Activated CD8-positive, alpha-beta memory T cell treated with anti-CD3 and anti-CD28 coated beads, Interleukin-2, amount 50 U/mL, for 24 hours (primary cell): ENCODE results near the gene RAC2.

Source experiments
- DNase-seq: peaks from one replicate; pipeline ENCODE4 v3.0.0-alpha.2; 2020; ENCODE audit errors: extremely low read depth

RAC2 gene

GRCh38 chr22:37187891-37188761 is 55.9 kb downstream of the RAC2 start, which contains the start of gene C1QTNF6:
Gene C1QTNF6 (minus strand): TSS chr22:37188247. CDS start chr22:37188213, 34 bp downstream.
- no peak for DNase-seq

- DNase-seq: no peak
These were observed 56.5 kb downstream of the RAC2 start for GRCh38 chr22:37187552-37187890.

- DNase-seq: no peak
These were observed 57.0 kb downstream of the RAC2 start for GRCh38 chr22:37186997-37187522.

GRCh38 chr22:37186228-37186996 is 57.7 kb downstream of the RAC2 start:
- DNase-seq: no peak

GRCh38 chr22:37185646-37186227 is 58.3 kb downstream of the RAC2 start:
- DNase-seq: no peak

GRCh38 chr22:37184816-37185541 is 59.1 kb downstream of the RAC2 start:
- DNase-seq: no peak

- DNase-seq: no peak
These were observed 59.7 kb downstream of the RAC2 start for GRCh38 chr22:37184380-37184755.

GRCh38 chr22:37183432-37184379 is 60.4 kb downstream of the RAC2 start:
- no peak for DNase-seq

- no peak for DNase-seq
These were observed 61.2 kb downstream of the RAC2 start for GRCh38 chr22:37182949-37183245.

- no peak for DNase-seq
These were observed 61.7 kb downstream of the RAC2 start for GRCh38 chr22:37182101-37182948.

GRCh38 chr22:37181681-37182080 is 62.4 kb downstream of the RAC2 start:
- no peak for DNase-seq

GRCh38 chr22:37180531-37181231 is 63.4 kb downstream of the RAC2 start:
- no peak for DNase-seq

GRCh38 chr22:37179622-37180420 is 64.2 kb downstream of the RAC2 start:
- DNase-seq: no peak

- no peak for DNase-seq
These were observed 65.0 kb downstream of the RAC2 start for GRCh38 chr22:37179126-37179470.

- DNase-seq: no peak
These were observed 65.5 kb downstream of the RAC2 start for GRCh38 chr22:37178350-37179125.

GRCh38 chr22:37177755-37178154 is 66.3 kb downstream of the RAC2 start:
- no peak for DNase-seq

GRCh38 chr22:37177221-37177620 is 66.8 kb downstream of the RAC2 start:
- no peak for DNase-seq
